HG03159 (cell line): Measurements from ENCODE around the gene ADISSP.

Experiments
- ATAC-seq: cut with Tn5 transposase; IDR thresholded peaks from one replicate; pipeline ENCODE4 v1.9.1; 2021; ENCODE audit warnings: mild to moderate bottlenecking, moderate library complexity; ENCODE audit not compliant: unreplicated experiment

The ADISSP gene

GRCh38 chr20:3782597-3782996 is 15.0 kb upstream of the ADISSP start:
- no peak for ATAC-seq

- ATAC-seq, result no peak
Observed at GRCh38 chr20:3781153-3781910, 13.8 kb upstream of the ADISSP start, which contains the start of gene SPEF1. Gene SPEF1, minus strand, starts transcription at chr20:3781448. Its CDS starts 161 bp downstream, at chr20:3781287.

GRCh38 chr20:3778976-3779375 is 11.4 kb upstream of the ADISSP start:
- ATAC-seq, result no peak

GRCh38 chr20:3777716-3778629 is 10.4 kb upstream of the ADISSP start:
- no peak for ATAC-seq

GRCh38 chr20:3777381-3777715 is 9.8 kb upstream of the ADISSP start:
- no peak for ATAC-seq

GRCh38 chr20:3775457-3776108 is 8.0 kb upstream of the ADISSP start:
- no peak for ATAC-seq

- no peak for ATAC-seq
Observed at GRCh38 chr20:3771552-3772058, 4.1 kb upstream of the ADISSP start.

- peak; percentile 41 for ATAC-seq
Observed at GRCh38 chr20:3768342-3769130, 983 bp upstream of the ADISSP start.

GRCh38 chr20:3767110-3767426 is 485 bp downstream of the ADISSP start:
- ATAC-seq, result peak; percentile 2

- ATAC-seq, result no peak
Observed at GRCh38 chr20:3766422-3767109, 987 bp downstream of the ADISSP start.

- ATAC-seq, result no peak
Observed at GRCh38 chr20:3765171-3765882, 2.2 kb downstream of the ADISSP start.

GRCh38 chr20:3764659-3765058 is 2.9 kb downstream of the ADISSP start:
- no peak for ATAC-seq

- no peak for ATAC-seq
Observed at GRCh38 chr20:3763671-3764601, 3.6 kb downstream of the ADISSP start.

GRCh38 chr20:3760655-3761348 is 6.8 kb downstream of the ADISSP start:
- ATAC-seq, result no peak

- no peak for ATAC-seq
Observed at GRCh38 chr20:3759884-3760283, 7.7 kb downstream of the ADISSP start.

GRCh38 chr20:3759316-3759823 is 8.2 kb downstream of the ADISSP start:
- ATAC-seq, result no peak

GRCh38 chr20:3758566-3758965 is 9.0 kb downstream of the ADISSP start:
- no peak for ATAC-seq

- ATAC-seq, result no peak
Observed at GRCh38 chr20:3757268-3757667, 10.3 kb downstream of the ADISSP start.
